AG09309 (cell line): ENCODE results near the gene RHOBTB1.

ENCODE experiments used
- DNase-seq: peaks from one replicate; pipeline ENCODE4 v3.0.0-alpha.2; 2010; ENCODE audit warnings: low read depth
- H3K4me3 ChIP-seq: 2 replicates; pipeline ENCODE4 v1.5.1; 2011; ENCODE audit warnings: mild to moderate bottlenecking, low read depth, low read length, moderate library complexity; ENCODE audit not compliant: control insufficient read depth
- CTCF ChIP-seq: IDR thresholded peaks from 2 replicates; pipeline ENCODE4 v1.5.1; 2011; ENCODE audit warnings: mild to moderate bottlenecking, low read depth, low read length, inconsistent platforms; ENCODE audit not compliant: insufficient read depth, control insufficient read depth; ENCODE audit errors: missing control alignments

Gene RHOBTB1

GRCh38 chr10:60853107-60853506, 90.9 kb downstream of the RHOBTB1 start:
- no peak for TF ChIP-seq CTCF
- no peak for DNase-seq
- H3K4me3 ChIP-seq: no peak overlapping the region

- DNase-seq: no peak
- no peak for TF ChIP-seq CTCF
- no peak overlapping the region for H3K4me3 ChIP-seq
Observed at GRCh38 chr10:60849740-60850139, 94.2 kb downstream of the RHOBTB1 start.

- DNase-seq: no peak
- H3K4me3 ChIP-seq: no peak overlapping the region
- TF ChIP-seq CTCF: no peak
Observed at GRCh38 chr10:60849217-60849616, 94.8 kb downstream of the RHOBTB1 start.

- H3K4me3 ChIP-seq: no peak overlapping the region
- no peak for TF ChIP-seq CTCF
- DNase-seq: no peak
Observed at GRCh38 chr10:60848680-60849079, 95.3 kb downstream of the RHOBTB1 start.

GRCh38 chr10:60848126-60848525, 95.9 kb downstream of the RHOBTB1 start:
- DNase-seq: peak; percentile 42
- H3K4me3 ChIP-seq: no peak overlapping the region
- TF ChIP-seq CTCF: no peak

GRCh38 chr10:60846173-60846572, 97.8 kb downstream of the RHOBTB1 start:
- DNase-seq: no peak
- H3K4me3 ChIP-seq: no peak overlapping the region
- peak; percentile 16 for TF ChIP-seq CTCF

GRCh38 chr10:60845038-60845437, 98.9 kb downstream of the RHOBTB1 start:
- DNase-seq: no peak
- no peak for TF ChIP-seq CTCF
- no peak overlapping the region for H3K4me3 ChIP-seq
